HG02642 (cell line): ENCODE results near the gene UNC5CL.

ENCODE experiments used
- ATAC-seq: cut with Tn5 transposase; IDR thresholded peaks from one replicate; pipeline ENCODE4 v1.9.1; 2021; ENCODE audit warnings: mild to moderate bottlenecking; ENCODE audit not compliant: unreplicated experiment, poor library complexity

Gene UNC5CL

GRCh38 chr6:41065550-41066026 is 26.6 kb upstream of the UNC5CL start:
- ATAC-seq: no peak

- ATAC-seq: no peak
Observed at GRCh38 chr6:41064841-41065240, 25.8 kb upstream of the UNC5CL start.

- ATAC-seq: no peak
Observed at GRCh38 chr6:41063884-41064285, 24.9 kb upstream of the UNC5CL start.

- ATAC-seq: no peak
Observed at GRCh38 chr6:41062056-41062455, 23.0 kb upstream of the UNC5CL start.

GRCh38 chr6:41061196-41061726 is 22.2 kb upstream of the UNC5CL start:
- ATAC-seq: no peak

GRCh38 chr6:41059556-41059955 is 20.5 kb upstream of the UNC5CL start:
- ATAC-seq: no peak

GRCh38 chr6:41058783-41059181 is 19.8 kb upstream of the UNC5CL start:
- no peak for ATAC-seq

- no peak for ATAC-seq
Observed at GRCh38 chr6:41056768-41057490, 17.9 kb upstream of the UNC5CL start.

- ATAC-seq: no peak
Observed at GRCh38 chr6:41055149-41055548, 16.1 kb upstream of the UNC5CL start.

GRCh38 chr6:41054511-41054910 is 15.5 kb upstream of the UNC5CL start:
- no peak for ATAC-seq

GRCh38 chr6:41053041-41053440 is 14.0 kb upstream of the UNC5CL start, which contains the start of gene APOBEC2:
Gene APOBEC2, plus strand, starts transcription at chr6:41053202. Its CDS starts 146 bp downstream, at chr6:41053348.
- ATAC-seq: no peak

GRCh38 chr6:41051873-41052272 is 12.9 kb upstream of the UNC5CL start:
- no peak for ATAC-seq

- ATAC-seq: no peak
Observed at GRCh38 chr6:41050536-41050935, 11.5 kb upstream of the UNC5CL start.

- no peak for ATAC-seq
Observed at GRCh38 chr6:41049955-41050354, 10.9 kb upstream of the UNC5CL start.

GRCh38 chr6:41049521-41049920 is 10.5 kb upstream of the UNC5CL start:
- no peak for ATAC-seq

- ATAC-seq: no peak
Observed at GRCh38 chr6:41047745-41048732, 9.0 kb upstream of the UNC5CL start.

GRCh38 chr6:41047306-41047705 is 8.3 kb upstream of the UNC5CL start:
- no peak for ATAC-seq

- ATAC-seq: no peak
Observed at GRCh38 chr6:41046084-41046483, 7.1 kb upstream of the UNC5CL start.

- ATAC-seq: no peak
Observed at GRCh38 chr6:41045664-41046063, 6.6 kb upstream of the UNC5CL start.

GRCh38 chr6:41043151-41043550 is 4.1 kb upstream of the UNC5CL start:
- ATAC-seq: no peak
